Activated gamma-delta T cell (primary cell): ENCODE data around the gene NKX1-2.
A peak's percentile ranks its signal among the peaks of the same experiment; 100 is the strongest.

Source experiments
- DNase-seq: peaks from one replicate; lab custom pipeline; 2025; lab: John Stamatoyannopoulos, UW

NKX1-2 gene

GRCh38 chr10:124417895-124418725, 31.7 kb downstream of the NKX1-2 start:
- DNase-seq, result peak; percentile 51

GRCh38 chr10:124416733-124417132, 33.1 kb downstream of the NKX1-2 start:
- no peak for DNase-seq

- DNase-seq, result no peak
These were observed 34.6 kb downstream of the NKX1-2 start for GRCh38 chr10:124415210-124415609.

- DNase-seq, result no peak
These were observed 35.8 kb downstream of the NKX1-2 start for GRCh38 chr10:124414076-124414475.

GRCh38 chr10:124409696-124410095, 40.1 kb downstream of the NKX1-2 start:
- DNase-seq, result no peak

- DNase-seq, result no peak
These were observed 41.5 kb downstream of the NKX1-2 start for GRCh38 chr10:124408357-124408756.

- no peak for DNase-seq
These were observed 42.4 kb downstream of the NKX1-2 start for GRCh38 chr10:124407456-124407855.

GRCh38 chr10:124403548-124403947, 46.3 kb downstream of the NKX1-2 start:
- no peak for DNase-seq

- DNase-seq, result no peak
These were observed 47.6 kb downstream of the NKX1-2 start for GRCh38 chr10:124402273-124402672.

GRCh38 chr10:124401633-124402032, 48.2 kb downstream of the NKX1-2 start:
- DNase-seq, result no peak
